H1 (cell line): ENCODE measurements around the gene MYL6B.

Experiments used
- CEBPB ChIP-seq: IDR thresholded peaks from 2 replicates; pipeline ENCODE4 v1.6.1; 2012; ENCODE audit warnings: low read depth, low read length
- CTCF ChIP-seq, 3 experiments: IDR thresholded peaks; 1 replicate in 2 of 3; 2 replicates in 1 of 3; pipeline versions ENCODE4 v1.5.1 to v1.6.1; 2011; ENCODE audit warnings: low read length in 3 of 3, mild to moderate bottlenecking in 3 of 3, inconsistent platforms in 2 of 3, low read depth in 1 of 3, moderate library complexity in 1 of 3; ENCODE audit not compliant: insufficient read depth in 1 of 3; ENCODE audit errors: control extremely low read depth in 1 of 3
- EP300 ChIP-seq, 2 experiments: IDR thresholded peaks; 1 replicate in 1 of 2; 2 replicates in 1 of 2; pipeline ENCODE4 v1.6.1; 2011 to 2012; ENCODE audit warnings: low read depth in 2 of 2, low read length in 2 of 2, mild to moderate bottlenecking in 2 of 2, borderline replicate concordance in 1 of 2, inconsistent platforms in 1 of 2, moderate library complexity in 1 of 2
- EZH2 ChIP-seq: fragments of 200-600 bp; sonication (generic); IDR thresholded peaks from 2 replicates; pipeline ENCODE4 v1.7.1; 2012; ENCODE audit warnings: low read depth, mild to moderate bottlenecking, moderate library complexity, low read length, inconsistent platforms; ENCODE audit not compliant: severe bottlenecking
- JUN ChIP-seq: IDR thresholded peaks from 2 replicates; pipeline ENCODE4 v1.6.1; 2011; ENCODE audit warnings: low read depth, mild to moderate bottlenecking, improper control_type of control experiment, low read length
- SRF ChIP-seq: IDR thresholded peaks from 2 replicates; pipeline ENCODE4 v1.6.1; 2011; ENCODE audit warnings: mild to moderate bottlenecking, low read depth, low read length, moderate library complexity
- ZNF274 ChIP-seq: IDR thresholded peaks from 2 replicates; pipeline ENCODE4 v1.7.0; 2012; ENCODE audit warnings: low read length, borderline replicate concordance; ENCODE audit errors: extremely low read depth

- TF ChIP-seq JUN (no peak), CTCF (IDR thresholded peaks at IDR 0.05; ENCODE audit: control extremely low read depth in 1 of 3, insufficient read depth in 1 of 3, low read depth in 1 of 3, low read length in 3 of 3) (peak; percentile 37 to 77 (median 56)), ZNF274 (no peak), CEBPB (no peak), SRF (no peak), EZH2 (no peak), EP300 (IDR thresholded peaks at IDR 0.05; ENCODE audit: borderline replicate concordance in 1 of 2, low read depth in 2 of 2, low read length in 2 of 2) (no peak)
Measured at GRCh38 chr12:56151672-56152131, 685 bp upstream of the MYL6B start.
